Activated B cell treated with CpG ODN at 0.5 μM for 24 hours (primary cell): ENCODE measurements around the gene EIF4G1. TPM values are rescaled to one million over a fixed set of nuclear protein-coding genes. Genes with fewer than 3 reads are reported as not detected.

Source experiments
- ATAC-seq: fragments of 200-7000 bp; cut with Tn5 transposase; one replicate; pipeline ENCODE4 v1.10.0; 2021; ENCODE audit warnings: low read depth, mild to moderate bottlenecking, moderate library complexity
- CTCF ChIA-PET: fragments of 350-600 bp; sonication (Branson Sonifier 250); formaldehyde crosslinking; loops from one replicate; lab custom pipeline; 2021; ENCODE audit warnings: antibody characterized with exemption; lab: Charles Lee
- POLR2A ChIA-PET: fragments of 350-600 bp; sonication (Branson Sonifier 250); formaldehyde crosslinking; loops from one replicate; lab custom pipeline; 2021; ENCODE audit warnings: antibody characterized with exemption; lab: Charles Lee
- DNase-seq: peaks from one replicate; pipeline ENCODE4 v3.0.0; 2022
- H3K27ac Mint-ChIP-seq: one replicate; pipeline ENCODE4 v1.8.0; 2020; ENCODE audit warnings: mixed read lengths
- H3K27me3 Mint-ChIP-seq: one replicate; pipeline ENCODE4 v1.8.0; 2021; ENCODE audit warnings: mixed read lengths
- H3K36me3 Mint-ChIP-seq: one replicate; pipeline ENCODE4 v1.8.0; 2021; ENCODE audit warnings: low read depth, mixed read lengths
- H3K4me1 Mint-ChIP-seq: one replicate; pipeline ENCODE4 v1.8.0; 2021; ENCODE audit warnings: mixed read lengths
- H3K4me3 Mint-ChIP-seq: one replicate; pipeline ENCODE4 v1.8.0; 2020; ENCODE audit warnings: mild to moderate bottlenecking, mixed read lengths
- H3K9me3 Mint-ChIP-seq: one replicate; pipeline ENCODE4 v1.8.0; 2020; ENCODE audit warnings: mixed read lengths
- CTCF ChIP-seq: fragments of 200-600 bp; IDR thresholded peaks from one replicate; pipeline ENCODE4 v1.8.0; 2022; ENCODE audit warnings: antibody characterized with exemption, mild to moderate bottlenecking
- intact Hi-C: fragments of 100-400 bp; cut with micrococcal nuclease; formaldehyde crosslinking; loops from one replicate; pipeline ENCODE4 v1.15.1; 2024
- total RNA-seq: library from RNA; stranded (reverse); gene quantifications from 2 replicates; pipeline ENCODE4 v1.2.3, GENCODE V29; 2022

The EIF4G1 gene
- total RNA-seq, 1 donor from 2014 or later, result 319 TPM

DNA sequence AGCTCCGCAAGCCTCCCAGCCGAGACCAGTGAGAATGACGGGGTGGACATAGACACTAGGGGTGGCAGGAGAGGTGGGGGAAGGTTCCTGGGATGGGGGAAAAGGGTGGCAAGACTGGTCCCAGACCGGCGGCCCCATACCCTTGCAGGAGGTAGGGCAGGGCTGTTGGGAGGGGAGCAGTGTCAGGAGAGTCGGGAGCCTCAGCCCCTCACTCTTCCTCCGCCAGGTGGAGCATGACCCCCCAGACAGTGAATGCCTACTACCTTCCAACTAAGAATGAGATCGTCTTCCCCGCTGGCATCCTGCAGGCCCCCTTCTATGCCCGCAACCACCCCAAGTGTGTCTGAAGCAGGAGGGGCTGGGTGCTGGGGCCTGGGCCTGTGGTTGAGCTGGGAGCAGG is 24.1 kb upstream of the EIF4G1 start:
- intact Hi-C loops, result no loop called here
- peaks cover 15% of the 10 kb centered on the region for H3K27me3 Mint-ChIP-seq
- POLR2A ChIA-PET, result no interaction called here
- H3K9me3 Mint-ChIP-seq, result no peaks in the 10 kb centered on the region
- no peaks in the 10 kb centered on the region for H3K36me3 Mint-ChIP-seq
- no peak overlapping the region for H3K4me3 Mint-ChIP-seq
- TF ChIP-seq CTCF, result no peak
- no peak for ATAC-seq
- H3K27ac Mint-ChIP-seq, result no peak overlapping the region
- DNase-seq, result no peak
- CTCF ChIA-PET, result interaction anchor here (3.5 kb wide), 1 partner anchor 63 kb away, joined by 15 read pairs; no protein-coding TSS in a partner anchor
- H3K4me1 Mint-ChIP-seq, result peaks cover 3% of the 10 kb centered on the region

DNA sequence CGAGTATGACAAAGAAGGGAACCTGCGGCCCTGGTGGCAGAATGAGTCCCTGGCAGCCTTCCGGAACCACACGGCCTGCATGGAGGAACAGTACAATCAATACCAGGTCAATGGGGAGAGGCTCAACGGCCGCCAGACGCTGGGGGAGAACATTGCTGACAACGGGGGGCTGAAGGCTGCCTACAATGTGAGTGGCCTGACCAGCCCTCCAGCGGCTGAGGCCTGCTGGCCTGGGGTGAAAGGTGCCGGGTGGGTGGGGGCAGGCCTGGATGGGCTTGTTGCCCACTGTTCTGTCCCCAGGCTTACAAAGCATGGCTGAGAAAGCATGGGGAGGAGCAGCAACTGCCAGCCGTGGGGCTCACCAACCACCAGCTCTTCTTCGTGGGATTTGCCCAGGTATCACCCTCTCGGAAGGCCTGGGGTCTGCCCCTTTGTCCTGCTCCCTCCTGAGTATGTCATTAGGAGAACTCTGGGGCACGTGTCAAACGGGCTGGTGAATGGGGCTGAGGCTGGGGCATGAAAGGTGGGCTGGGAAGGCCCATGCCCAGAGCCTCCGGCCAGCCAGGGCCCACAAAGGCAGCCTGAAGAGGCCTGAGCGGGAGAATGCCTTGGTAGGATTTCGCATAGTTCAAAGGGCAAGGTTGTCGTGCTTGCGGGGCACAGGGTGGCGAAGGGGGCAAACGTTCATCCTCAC is 23.2 kb upstream of the EIF4G1 start:
- POLR2A ChIA-PET, result interaction anchor here (0.6 kb wide), 1 partner anchor 96 kb away, joined by 4 read pairs; no protein-coding TSS in a partner anchor
- H3K9me3 Mint-ChIP-seq, result no peaks in the 10 kb centered on the region
- H3K27me3 Mint-ChIP-seq, result peaks cover 6% of the 10 kb centered on the region
- CTCF ChIA-PET, result interaction anchor here (3.5 kb wide), 1 partner anchor 63 kb away, joined by 15 read pairs; no protein-coding TSS in a partner anchor
- ATAC-seq (no peak), DNase-seq (no peak)
- no peak overlapping the region for H3K27ac Mint-ChIP-seq
- intact Hi-C loops, result no loop called here
- TF ChIP-seq CTCF, result no peak
- no peaks in the 10 kb centered on the region for H3K36me3 Mint-ChIP-seq
- H3K4me1 Mint-ChIP-seq, result peaks cover 3% of the 10 kb centered on the region
- H3K4me3 Mint-ChIP-seq, result no peak overlapping the region

DNA sequence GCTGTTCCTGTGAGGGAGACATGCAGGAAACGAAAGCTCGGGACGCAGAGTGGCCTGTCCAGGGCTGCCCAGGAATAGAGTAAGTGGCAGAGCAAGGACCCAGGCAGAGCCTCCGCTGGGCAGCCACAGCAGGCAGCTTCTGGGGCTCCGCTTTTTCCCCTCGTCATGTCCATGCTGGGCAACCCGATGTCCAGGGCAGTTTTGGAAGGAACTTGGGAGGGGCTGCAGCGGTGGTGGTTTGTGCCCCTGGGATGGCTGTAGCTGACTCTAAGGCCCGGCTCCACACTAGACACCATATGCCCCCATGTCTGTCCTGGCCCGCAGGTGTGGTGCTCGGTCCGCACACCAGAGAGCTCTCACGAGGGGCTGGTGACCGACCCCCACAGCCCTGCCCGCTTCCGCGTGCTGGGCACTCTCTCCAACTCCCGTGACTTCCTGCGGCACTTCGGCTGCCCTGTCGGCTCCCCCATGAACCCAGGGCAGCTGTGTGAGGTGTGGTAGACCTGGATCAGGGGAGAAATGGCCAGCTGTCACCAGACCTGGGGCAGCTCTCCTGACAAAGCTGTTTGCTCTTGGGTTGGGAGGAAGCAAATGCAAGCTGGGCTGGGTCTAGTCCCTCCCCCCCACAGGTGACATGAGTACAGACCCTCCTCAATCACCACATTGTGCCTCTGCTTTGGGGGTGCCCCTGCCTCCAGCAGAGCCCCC is 22.5 kb upstream of the EIF4G1 start:
- Mint-ChIP-seq H3K36me3 (no peaks in the 10 kb centered on the region), H3K4me1 (peaks cover 3% of the 10 kb centered on the region), H3K9me3 (no peaks in the 10 kb centered on the region), H3K4me3 (no peak overlapping the region), H3K27ac (no peak overlapping the region), H3K27me3 (peaks cover 5% of the 10 kb centered on the region)
- TF ChIP-seq CTCF, result no peak
- CTCF ChIA-PET, result no interaction called here
- POLR2A ChIA-PET, result interaction anchor here (0.6 kb wide), 1 partner anchor 97 kb away, joined by 4 read pairs; no protein-coding TSS in a partner anchor
- intact Hi-C loops, result no loop called here
- no peak for ATAC-seq
- DNase-seq, result no peak

GRCh38 chr3:184295771-184296170 is 18.6 kb upstream of the EIF4G1 start:
- DNase-seq, result no peak
- CTCF ChIA-PET, result no interaction called here

More at GRCh38 chr3:184295771-184296170, 18.6 kb upstream of the EIF4G1 start:
- POLR2A ChIA-PET, result no interaction called here
- no peak for TF ChIP-seq CTCF
- Mint-ChIP-seq H3K27me3 (peaks cover 5% of the 10 kb centered on the region), H3K4me3 (no peak overlapping the region), H3K4me1 (peaks cover 23% of the 10 kb centered on the region), H3K36me3 (peaks cover 17% of the 10 kb centered on the region), H3K9me3 (no peaks in the 10 kb centered on the region), H3K27ac (no peak overlapping the region)
- no peak for ATAC-seq
- intact Hi-C loops, result loop anchor here (5.0 kb wide), 1 partner anchor 247 kb away; no protein-coding TSS in a partner anchor
